Activated naive CD4-positive, alpha-beta T cell treated with anti-CD3 and anti-CD28 coated beads, Interleukin-2, amount 10 ng/mL, durations not matched to agents 7 days and 5 days (primary cell): ENCODE data around the gene IL1R2.

Experiments used
- CTCF ChIA-PET: fragments of 350-600 bp; sonication (Branson Sonifier 250); formaldehyde crosslinking; loops from one replicate; lab custom pipeline; 2021; ENCODE audit warnings: antibody characterized with exemption; lab: Charles Lee
- DNase-seq: peaks from one replicate; pipeline ENCODE4 v3.0.0-alpha.2; 2020
- H3K27ac Mint-ChIP-seq: one replicate; pipeline ENCODE4 v1.8.0; 2021; ENCODE audit warnings: mild to moderate bottlenecking, moderate library complexity, mixed read lengths
- H3K27me3 Mint-ChIP-seq: one replicate; pipeline ENCODE4 v1.8.0; 2021; ENCODE audit warnings: mild to moderate bottlenecking, mixed read lengths
- H3K36me3 Mint-ChIP-seq: one replicate; pipeline ENCODE4 v1.8.0; 2021; ENCODE audit warnings: mixed read lengths
- H3K4me1 Mint-ChIP-seq: one replicate; pipeline ENCODE4 v1.8.0; 2021; ENCODE audit warnings: mixed read lengths
- H3K4me3 Mint-ChIP-seq: one replicate; pipeline ENCODE4 v1.8.0; 2021; ENCODE audit warnings: mild to moderate bottlenecking, moderate library complexity, mixed read lengths
- H3K9me3 Mint-ChIP-seq: one replicate; pipeline ENCODE4 v1.8.0; 2021; ENCODE audit warnings: mixed read lengths

The IL1R2 gene, protein sequence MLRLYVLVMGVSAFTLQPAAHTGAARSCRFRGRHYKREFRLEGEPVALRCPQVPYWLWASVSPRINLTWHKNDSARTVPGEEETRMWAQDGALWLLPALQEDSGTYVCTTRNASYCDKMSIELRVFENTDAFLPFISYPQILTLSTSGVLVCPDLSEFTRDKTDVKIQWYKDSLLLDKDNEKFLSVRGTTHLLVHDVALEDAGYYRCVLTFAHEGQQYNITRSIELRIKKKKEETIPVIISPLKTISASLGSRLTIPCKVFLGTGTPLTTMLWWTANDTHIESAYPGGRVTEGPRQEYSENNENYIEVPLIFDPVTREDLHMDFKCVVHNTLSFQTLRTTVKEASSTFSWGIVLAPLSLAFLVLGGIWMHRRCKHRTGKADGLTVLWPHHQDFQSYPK

DNA sequence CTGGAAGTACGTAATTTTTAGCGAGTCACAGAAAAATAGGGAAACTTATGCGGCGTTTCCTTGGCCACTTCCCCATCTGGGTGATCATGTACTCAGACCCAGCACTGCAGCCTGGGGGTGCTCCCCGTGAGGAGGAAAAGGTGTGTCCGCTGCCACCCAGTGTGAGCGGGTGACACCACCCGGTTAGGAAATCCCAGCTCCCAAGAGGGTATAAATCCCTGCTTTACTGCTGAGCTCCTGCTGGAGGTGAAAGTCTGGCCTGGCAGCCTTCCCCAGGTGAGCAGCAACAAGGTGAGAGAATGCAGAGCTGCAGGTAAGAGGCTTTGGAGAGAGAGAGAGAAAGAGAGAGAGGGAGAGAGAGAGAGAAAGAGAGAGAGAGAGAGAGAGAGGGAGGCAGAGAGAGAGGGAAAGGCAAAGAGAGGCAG lies at the start of gene IL1R2:
Gene IL1R2, plus strand, starts transcription at position 240 of the 425 bp plus-strand sequence. CDS start 16,616 bp downstream, outside the sequence.
- peaks cover 48% of the 10 kb centered on the region for H3K27me3 Mint-ChIP-seq
- H3K9me3 Mint-ChIP-seq = no peaks in the 10 kb centered on the region
- CTCF ChIA-PET = no interaction called here
- no peak for DNase-seq
- no peak within 1 kb of the TSS for H3K4me3 Mint-ChIP-seq
- H3K4me1 Mint-ChIP-seq = peaks cover 26% of the 10 kb centered on the region
- no peak within 1 kb of the TSS for H3K27ac Mint-ChIP-seq
- H3K36me3 Mint-ChIP-seq = no peaks in the 10 kb centered on the region

DNA sequence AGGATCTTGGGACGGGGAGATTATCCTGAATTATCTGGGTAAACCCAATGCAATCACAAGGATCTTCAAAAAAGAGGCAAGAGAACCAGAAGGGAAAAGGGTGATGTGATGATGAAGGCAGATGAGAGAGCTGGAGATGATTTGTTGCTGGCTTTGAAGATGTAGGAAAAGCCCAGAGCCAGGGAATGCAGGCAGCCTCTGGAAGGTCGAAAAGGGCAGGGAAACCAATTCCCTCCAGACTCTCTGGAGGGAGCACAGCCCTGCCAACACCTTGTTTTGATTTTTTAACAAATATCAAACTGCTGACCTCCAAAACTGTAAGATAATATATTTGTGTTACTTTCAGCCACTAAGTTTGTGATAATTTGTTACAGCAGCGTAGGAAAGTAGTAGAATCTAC lies 48.9 kb upstream of the IL1R2 start:
- H3K9me3 Mint-ChIP-seq = peaks cover 10% of the 10 kb centered on the region
- no peak overlapping the region for H3K4me3 Mint-ChIP-seq
- CTCF ChIA-PET = no interaction called here
- H3K27me3 Mint-ChIP-seq = peaks cover 6% of the 10 kb centered on the region
- no peak overlapping the region for H3K27ac Mint-ChIP-seq
- no peak for DNase-seq
- H3K4me1 Mint-ChIP-seq = no peaks in the 10 kb centered on the region
- peaks cover under 1% of the 10 kb centered on the region for H3K36me3 Mint-ChIP-seq

DNA sequence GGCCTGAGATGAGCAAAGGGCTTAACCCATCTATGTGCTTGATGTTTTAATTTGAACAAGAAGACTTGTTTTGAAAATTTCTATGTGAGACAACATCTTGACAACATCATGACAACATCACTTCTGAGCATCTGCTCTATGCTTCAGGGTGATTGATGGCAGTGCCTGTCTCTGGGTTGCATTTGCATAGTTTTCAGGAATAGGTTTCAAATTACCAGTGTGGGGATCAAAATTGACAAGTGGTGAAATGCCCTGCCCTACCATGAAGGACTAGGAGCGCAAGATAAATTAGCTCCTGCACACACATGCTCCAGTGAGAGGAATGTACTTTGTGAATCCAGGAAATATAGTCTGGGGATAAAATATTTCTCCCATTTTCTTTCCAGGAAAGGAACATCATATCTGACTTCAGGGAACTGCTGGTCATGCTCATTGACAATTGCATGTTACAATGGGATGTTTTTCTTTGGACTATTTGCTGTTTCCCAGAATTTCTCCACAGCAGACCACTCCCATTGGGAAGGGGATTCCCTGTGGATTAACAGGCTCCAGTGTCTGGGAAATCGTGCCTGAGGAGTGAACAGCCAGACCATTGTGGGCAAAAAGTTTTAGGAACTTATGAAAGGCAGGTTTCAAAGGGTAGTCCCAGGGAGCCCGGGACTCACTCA lies 45.3 kb upstream of the IL1R2 start:
- no peak overlapping the region for H3K4me3 Mint-ChIP-seq
- CTCF ChIA-PET = no interaction called here
- H3K27ac Mint-ChIP-seq = no peak overlapping the region
- DNase-seq = no peak
- H3K4me1 Mint-ChIP-seq = no peaks in the 10 kb centered on the region
- H3K9me3 Mint-ChIP-seq = peaks cover 3% of the 10 kb centered on the region
- peaks cover 2% of the 10 kb centered on the region for H3K36me3 Mint-ChIP-seq
- H3K27me3 Mint-ChIP-seq = no peaks in the 10 kb centered on the region

DNA sequence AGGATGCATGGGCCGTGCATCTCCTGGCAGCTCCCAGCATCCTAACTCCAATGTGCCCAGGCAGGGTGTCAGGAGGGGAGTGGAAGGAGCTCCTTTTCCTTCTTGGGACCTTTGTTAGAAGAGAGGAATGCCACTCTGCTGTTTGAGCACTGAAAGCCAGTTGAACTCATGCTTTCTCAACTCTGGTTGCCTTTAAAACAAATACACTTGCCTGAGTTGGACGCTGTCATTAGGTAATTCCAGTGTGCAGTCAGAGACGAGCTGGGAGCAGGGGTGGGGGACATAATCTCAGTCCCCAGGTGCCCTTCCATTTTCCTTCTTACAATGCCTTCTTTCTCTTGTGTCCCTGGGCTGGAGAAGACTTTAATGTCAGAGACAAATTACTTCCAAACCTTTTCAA lies 44.4 kb upstream of the IL1R2 start:
- H3K36me3 Mint-ChIP-seq = peaks cover 2% of the 10 kb centered on the region
- no peak overlapping the region for H3K4me3 Mint-ChIP-seq
- DNase-seq = no peak
- no peaks in the 10 kb centered on the region for H3K4me1 Mint-ChIP-seq
- CTCF ChIA-PET = no interaction called here
- H3K9me3 Mint-ChIP-seq = peaks cover 3% of the 10 kb centered on the region
- no peak overlapping the region for H3K27ac Mint-ChIP-seq
- H3K27me3 Mint-ChIP-seq = no peaks in the 10 kb centered on the region

DNA sequence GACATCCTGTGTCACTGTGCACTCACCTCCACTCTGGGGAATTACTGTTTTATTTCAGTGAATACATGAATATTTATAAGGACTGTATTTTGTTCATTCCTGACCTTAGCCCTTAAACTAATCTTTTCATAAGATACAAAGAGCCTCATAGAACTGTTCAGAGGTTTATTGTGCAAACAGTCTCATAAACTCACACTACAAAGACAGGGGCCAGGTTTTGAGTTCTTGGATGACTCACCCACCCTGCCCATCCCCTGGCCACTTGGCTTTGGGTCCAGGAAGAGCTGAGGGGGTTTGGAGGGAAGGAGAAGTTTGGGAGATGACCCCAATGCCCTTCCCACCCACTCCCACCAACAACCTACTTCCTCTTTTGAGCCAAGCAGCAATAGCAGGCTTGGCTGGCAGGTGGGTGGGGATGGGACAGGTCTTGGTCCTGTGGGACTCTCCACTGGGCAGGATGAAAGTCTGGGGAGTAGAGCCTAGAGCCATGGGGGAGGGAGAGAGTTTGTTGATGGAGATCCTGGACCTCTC lies 43.1 kb upstream of the IL1R2 start:
- no peaks in the 10 kb centered on the region for H3K4me1 Mint-ChIP-seq
- no peak overlapping the region for H3K27ac Mint-ChIP-seq
- H3K36me3 Mint-ChIP-seq = peaks cover 2% of the 10 kb centered on the region
- no peak overlapping the region for H3K4me3 Mint-ChIP-seq
- H3K27me3 Mint-ChIP-seq = no peaks in the 10 kb centered on the region
- no peak for DNase-seq
- H3K9me3 Mint-ChIP-seq = peaks cover 3% of the 10 kb centered on the region
- CTCF ChIA-PET = no interaction called here

DNA sequence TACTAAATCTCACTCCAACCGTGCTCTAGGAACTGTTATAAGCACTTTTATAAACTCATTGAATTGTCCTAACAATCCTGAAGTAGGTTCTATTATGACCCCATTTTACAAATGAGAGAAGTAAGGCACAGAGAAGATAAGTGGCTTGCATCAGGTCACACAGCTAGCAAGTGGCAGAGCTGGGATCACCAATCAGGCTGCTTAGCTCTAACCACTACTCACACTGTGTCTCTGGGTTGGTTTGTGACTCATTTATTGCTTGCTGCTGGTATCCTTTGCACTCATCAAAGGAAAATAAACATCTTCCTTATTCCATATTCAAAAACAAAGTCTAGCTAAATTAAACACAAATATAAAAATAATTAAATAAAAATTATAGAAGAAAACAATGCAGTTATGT lies 42.5 kb upstream of the IL1R2 start:
- Mint-ChIP-seq H3K27ac (no peak overlapping the region), H3K36me3 (peaks cover 2% of the 10 kb centered on the region), H3K27me3 (no peaks in the 10 kb centered on the region), H3K4me1 (no peaks in the 10 kb centered on the region), H3K9me3 (peaks cover 3% of the 10 kb centered on the region), H3K4me3 (no peak overlapping the region)
- DNase-seq = no peak
- CTCF ChIA-PET = no interaction called here

DNA sequence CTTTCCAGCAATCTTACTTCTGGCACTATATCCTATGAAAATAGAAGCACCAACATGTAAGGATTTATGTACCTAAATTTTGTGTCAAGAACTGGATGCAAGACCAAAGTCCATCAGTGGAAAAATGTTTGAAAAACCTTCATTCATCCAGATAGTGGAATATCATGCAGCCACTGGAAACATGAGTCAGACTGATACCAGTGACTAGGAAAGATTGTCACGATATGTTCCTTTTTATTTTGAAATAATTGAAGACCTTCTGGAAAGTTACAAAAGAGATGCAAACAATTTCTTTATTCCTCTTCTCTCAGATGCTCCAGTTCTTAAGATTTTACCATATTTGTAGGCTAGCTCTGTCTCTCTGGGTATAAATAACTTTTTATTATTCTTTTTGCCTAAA lies 40.5 kb upstream of the IL1R2 start:
- H3K4me3 Mint-ChIP-seq = no peak overlapping the region
- CTCF ChIA-PET = no interaction called here
- H3K27ac Mint-ChIP-seq = no peak overlapping the region
- H3K4me1 Mint-ChIP-seq = no peaks in the 10 kb centered on the region
- DNase-seq = no peak
- peaks cover 3% of the 10 kb centered on the region for H3K9me3 Mint-ChIP-seq
- H3K36me3 Mint-ChIP-seq = peaks cover 2% of the 10 kb centered on the region
- no peaks in the 10 kb centered on the region for H3K27me3 Mint-ChIP-seq

DNA sequence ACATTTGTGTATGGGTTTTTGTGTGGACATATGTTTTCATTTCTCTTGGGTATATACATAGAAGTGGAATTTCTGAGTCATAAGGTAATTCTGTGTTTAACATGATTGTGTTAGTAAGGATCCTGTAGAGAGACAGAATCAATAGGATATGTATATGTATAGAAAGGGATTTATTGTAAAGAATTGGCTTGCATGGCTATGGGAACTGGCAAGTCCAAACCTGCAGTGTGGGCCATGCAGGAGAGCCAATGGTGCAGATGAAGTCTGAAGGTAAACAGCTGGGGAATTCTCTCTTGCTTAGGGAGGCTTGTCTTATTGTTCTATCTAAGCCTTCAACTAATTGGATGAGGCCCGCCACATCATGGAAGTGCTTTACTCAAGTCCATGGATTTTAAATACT lies 39.2 kb upstream of the IL1R2 start:
- H3K27me3 Mint-ChIP-seq = no peaks in the 10 kb centered on the region
- H3K4me1 Mint-ChIP-seq = no peaks in the 10 kb centered on the region
- no peak overlapping the region for H3K27ac Mint-ChIP-seq
- H3K9me3 Mint-ChIP-seq = peaks cover 5% of the 10 kb centered on the region
- DNase-seq = no peak
- peaks cover 2% of the 10 kb centered on the region for H3K36me3 Mint-ChIP-seq
- H3K4me3 Mint-ChIP-seq = no peak overlapping the region
- CTCF ChIA-PET = interaction anchor here (1.0 kb wide), 1 partner anchor 69 kb away, joined by 4 read pairs; no protein-coding TSS in a partner anchor

DNA sequence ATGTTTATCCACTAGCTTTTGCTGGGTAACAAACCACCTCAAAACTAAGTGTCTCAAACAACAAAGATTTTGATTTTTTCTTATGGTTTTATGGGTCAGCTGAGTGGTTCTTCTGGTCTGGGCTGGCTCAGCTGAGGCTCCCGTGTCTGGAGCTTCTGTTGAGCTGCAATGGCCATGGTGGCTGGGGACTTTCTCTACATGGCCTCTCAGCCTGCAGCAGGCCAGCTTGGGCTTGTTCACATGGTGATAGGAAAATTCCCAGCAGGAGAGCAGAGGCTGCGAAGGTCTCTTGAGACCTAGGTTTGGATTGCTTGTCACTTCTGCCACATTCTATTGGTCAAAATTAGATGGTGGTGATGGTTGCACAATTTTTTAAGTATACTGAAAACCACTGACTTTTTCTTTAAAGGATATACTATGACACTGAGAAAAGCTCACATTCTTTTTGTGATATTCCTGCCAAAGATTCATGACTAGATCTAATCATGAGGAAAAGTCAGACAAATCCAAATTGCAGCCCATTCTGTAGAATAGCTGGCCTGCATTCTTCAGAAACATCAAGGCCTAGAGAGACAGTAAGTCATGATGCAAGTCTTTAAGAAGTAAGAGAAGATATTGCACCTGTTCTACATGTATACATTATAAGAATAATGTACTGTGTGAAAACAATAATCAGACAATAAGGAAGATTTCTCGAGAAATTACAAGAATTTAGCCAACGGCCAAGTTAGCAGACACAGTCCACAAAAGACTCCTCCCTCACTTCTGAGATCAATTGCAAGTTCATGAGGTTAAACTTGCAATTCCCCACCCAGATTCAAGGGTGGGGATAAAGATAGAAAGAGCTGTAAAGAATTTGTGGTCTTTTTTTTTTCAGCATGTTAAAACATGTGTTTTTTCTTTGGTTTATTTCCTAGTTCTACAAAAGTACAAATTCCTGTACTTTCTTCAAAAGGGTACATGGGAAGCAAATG lies 35.0 kb upstream of the IL1R2 start:
- H3K4me1 Mint-ChIP-seq = no peaks in the 10 kb centered on the region
- H3K36me3 Mint-ChIP-seq = peaks cover 2% of the 10 kb centered on the region
- no peak for DNase-seq
- H3K27ac Mint-ChIP-seq = no peak overlapping the region
- CTCF ChIA-PET = no interaction called here
- peaks cover 5% of the 10 kb centered on the region for H3K9me3 Mint-ChIP-seq
- H3K27me3 Mint-ChIP-seq = no peaks in the 10 kb centered on the region
- H3K4me3 Mint-ChIP-seq = no peak overlapping the region

DNA sequence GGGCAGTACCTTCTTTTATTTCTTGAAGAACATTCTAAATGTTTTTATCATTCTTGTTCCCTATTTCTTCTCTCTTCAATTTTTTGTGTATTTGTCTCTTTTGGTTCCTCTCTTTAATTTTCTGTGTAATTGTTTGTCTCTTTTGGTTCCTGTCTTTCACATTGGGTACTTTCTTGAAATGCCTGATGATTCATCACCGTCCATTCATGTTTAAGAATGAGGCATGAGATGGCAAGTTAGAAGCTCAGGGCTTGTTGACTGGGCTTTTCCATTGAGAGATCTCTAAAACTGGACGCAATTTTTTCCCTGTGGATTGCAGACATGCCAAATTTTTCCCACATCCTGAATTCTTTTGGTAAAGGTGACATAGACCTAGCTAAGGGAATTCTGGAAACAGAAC lies 33.7 kb upstream of the IL1R2 start:
- peaks cover 2% of the 10 kb centered on the region for H3K36me3 Mint-ChIP-seq
- no peak overlapping the region for H3K4me3 Mint-ChIP-seq
- DNase-seq = no peak
- no peaks in the 10 kb centered on the region for H3K27me3 Mint-ChIP-seq
- H3K27ac Mint-ChIP-seq = no peak overlapping the region
- H3K9me3 Mint-ChIP-seq = peaks cover 5% of the 10 kb centered on the region
- no peaks in the 10 kb centered on the region for H3K4me1 Mint-ChIP-seq
- CTCF ChIA-PET = no interaction called here

DNA sequence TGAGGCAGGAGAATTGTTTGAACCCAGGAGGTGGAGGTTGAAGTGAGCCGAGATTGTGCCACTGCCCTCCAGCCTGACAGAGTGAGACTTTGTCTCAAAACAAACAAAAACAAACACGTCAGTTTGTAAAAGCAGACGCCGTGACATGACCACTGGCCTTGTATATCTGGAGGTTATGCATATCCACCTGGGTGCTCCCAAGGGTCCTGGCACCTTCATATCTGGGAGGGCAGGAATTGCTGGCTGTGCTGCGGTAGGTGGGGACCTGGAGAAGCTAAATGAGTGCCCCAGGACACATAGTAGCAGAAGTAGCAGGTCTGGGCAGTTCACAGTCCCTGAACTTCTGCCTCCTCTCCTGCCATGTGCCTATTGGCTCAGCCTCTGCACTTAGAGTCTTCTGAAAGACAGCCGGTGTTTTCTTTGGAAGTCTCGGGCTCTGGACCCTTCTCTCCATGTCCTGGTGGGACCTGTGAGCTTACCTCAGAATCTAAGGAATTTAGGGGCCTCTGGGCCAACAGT lies 30.9 kb upstream of the IL1R2 start:
- Mint-ChIP-seq H3K27me3 (peaks cover 7% of the 10 kb centered on the region), H3K9me3 (peaks cover 5% of the 10 kb centered on the region), H3K27ac (no peak overlapping the region), H3K4me3 (no peak overlapping the region), H3K36me3 (peaks cover 2% of the 10 kb centered on the region), H3K4me1 (peaks cover 2% of the 10 kb centered on the region)
- DNase-seq = no peak
- CTCF ChIA-PET = no interaction called here

DNA sequence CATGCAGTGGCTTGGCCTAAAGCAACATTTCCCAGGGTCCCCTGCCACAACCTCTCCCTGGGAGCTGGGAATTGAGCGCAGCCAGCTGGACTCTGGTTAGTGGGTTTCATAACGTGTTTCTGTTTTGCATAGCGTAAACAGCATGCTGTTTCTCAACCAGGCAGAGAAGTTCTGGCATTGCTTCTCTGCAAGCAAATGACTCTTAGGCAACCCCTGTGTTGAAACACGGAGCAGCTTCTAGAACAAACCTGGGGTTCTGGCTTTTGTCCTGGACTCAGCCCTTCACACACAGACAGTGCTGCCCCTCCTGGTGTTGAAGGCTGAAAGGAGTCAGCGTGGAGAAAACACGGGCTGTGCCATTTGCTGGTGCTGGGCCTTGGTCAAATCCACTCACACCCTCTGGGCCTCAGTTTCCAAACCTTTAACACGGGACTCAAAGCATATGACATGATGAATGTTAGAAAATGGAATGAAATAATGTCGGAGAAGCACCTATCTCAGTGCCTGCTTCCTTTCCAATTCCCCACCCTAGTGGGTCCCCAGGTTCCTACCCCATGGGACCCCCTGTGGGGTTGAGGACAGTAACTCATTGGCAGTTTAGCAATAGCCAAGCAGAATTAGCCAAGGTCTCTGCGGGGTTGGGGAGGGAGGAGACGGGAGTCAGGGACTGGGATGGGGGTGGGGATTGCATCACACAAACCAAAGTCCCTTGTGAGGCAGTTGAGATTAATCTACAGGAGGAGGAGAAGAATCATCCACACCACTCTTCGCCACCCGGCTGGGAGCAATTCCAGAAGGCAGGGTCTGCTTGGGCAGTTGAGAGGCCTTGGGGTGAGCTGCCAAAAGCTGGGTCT lies 30.2 kb upstream of the IL1R2 start:
- CTCF ChIA-PET = no interaction called here
- Mint-ChIP-seq H3K9me3 (peaks cover 5% of the 10 kb centered on the region), H3K27ac (no peak overlapping the region), H3K36me3 (peaks cover 2% of the 10 kb centered on the region), H3K27me3 (peaks cover 8% of the 10 kb centered on the region), H3K4me1 (peaks cover 2% of the 10 kb centered on the region), H3K4me3 (no peak overlapping the region)
- no peak for DNase-seq

DNA sequence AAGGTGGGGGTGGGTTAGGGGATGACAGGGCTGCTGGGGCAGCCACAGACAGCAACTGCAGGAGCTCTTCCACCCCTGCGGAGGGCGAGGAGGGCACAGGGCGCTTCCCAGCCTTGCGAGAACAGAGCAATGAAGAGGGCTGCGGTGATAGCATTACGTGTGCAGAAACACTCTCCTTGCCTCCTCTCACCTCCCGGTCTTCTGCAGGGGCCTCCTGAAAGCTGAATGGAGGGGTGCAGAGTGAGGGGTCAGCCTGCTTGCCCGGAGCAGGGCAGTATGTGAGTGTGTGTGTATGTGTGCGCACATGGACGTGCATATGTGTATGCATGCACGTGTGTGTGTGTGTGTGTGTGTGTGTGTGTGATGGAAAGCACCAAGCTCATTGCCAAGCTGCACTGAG lies 29.5 kb upstream of the IL1R2 start:
- Mint-ChIP-seq H3K27ac (no peak overlapping the region), H3K4me3 (no peak overlapping the region), H3K4me1 (peaks cover 2% of the 10 kb centered on the region), H3K9me3 (peaks cover 5% of the 10 kb centered on the region), H3K27me3 (peaks cover 8% of the 10 kb centered on the region), H3K36me3 (peaks cover 2% of the 10 kb centered on the region)
- DNase-seq = no peak
- CTCF ChIA-PET = no interaction called here
